Activated CD8-positive, alpha-beta memory T cell treated with anti-CD3 and anti-CD28 coated beads, Interleukin-2, amount 50 U/mL, for 1 hour (primary cell): ENCODE results near the gene DAAM1.

Source experiments
- DNase-seq: peaks from one replicate; pipeline ENCODE4 v3.0.0-alpha.2; 2020; ENCODE audit errors: extremely low read depth

Gene DAAM1

DNA sequence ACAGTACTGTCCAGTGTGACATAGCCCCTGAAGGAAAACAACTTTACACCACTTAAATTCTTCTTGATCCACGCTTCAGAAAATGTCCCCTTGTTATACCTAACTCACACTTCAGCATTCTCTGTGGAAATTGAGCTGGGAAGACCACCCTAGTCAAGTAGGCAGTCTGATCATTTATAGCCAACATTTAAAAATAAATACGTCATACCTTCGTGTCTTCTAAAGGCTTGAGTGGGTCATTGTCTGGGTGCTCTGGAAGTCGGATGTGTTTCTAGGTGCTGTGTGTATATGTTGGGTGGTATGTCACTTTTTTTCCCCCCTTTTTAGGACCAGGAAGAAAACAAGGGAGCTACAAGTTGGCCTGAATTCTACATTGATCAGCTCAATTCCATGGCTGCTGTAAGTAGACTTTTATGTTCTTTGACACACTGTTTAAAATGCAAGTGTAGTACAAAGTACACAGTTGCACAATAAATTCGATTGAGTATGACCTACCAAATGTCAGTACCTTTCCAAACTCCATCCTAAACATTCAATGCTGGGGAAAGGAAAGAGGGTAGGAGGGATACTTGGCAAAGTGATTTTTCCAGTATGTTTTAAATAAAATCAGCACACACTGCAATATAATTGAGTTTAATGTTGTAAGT is 126.6 kb downstream of the DAAM1 start:
- DNase-seq = no peak

DNA sequence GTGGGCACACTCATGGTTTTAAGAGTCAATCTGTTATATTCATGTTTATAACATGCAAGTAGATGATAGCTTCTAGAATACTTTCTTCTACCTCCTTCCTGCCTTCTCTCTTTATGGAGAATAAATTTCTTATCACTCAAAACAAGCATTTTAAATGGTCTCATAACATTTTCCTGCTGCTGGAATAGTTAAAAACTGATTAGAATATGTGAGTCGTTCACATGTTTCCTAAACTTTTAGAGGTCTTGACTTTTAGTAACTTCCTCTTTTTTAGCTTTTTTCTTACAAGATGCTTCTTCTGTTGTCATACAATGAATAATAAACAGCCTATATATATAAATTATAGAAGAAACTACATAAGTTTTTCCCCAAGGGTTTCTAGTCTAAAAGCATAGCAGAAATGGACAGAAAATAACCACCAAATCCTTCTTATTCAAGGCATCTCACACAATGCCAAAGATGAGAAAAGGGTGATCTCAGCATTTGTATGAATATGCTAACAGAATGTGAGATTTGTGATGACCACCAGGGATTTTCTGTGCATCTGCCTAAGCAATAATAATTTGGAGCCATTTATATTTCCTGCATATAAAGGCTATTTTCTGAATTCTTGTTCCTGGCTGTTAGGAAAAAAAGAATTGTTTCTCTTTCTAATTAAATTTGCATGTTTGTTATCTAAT is 127.8 kb downstream of the DAAM1 start:
- DNase-seq = no peak

DNA sequence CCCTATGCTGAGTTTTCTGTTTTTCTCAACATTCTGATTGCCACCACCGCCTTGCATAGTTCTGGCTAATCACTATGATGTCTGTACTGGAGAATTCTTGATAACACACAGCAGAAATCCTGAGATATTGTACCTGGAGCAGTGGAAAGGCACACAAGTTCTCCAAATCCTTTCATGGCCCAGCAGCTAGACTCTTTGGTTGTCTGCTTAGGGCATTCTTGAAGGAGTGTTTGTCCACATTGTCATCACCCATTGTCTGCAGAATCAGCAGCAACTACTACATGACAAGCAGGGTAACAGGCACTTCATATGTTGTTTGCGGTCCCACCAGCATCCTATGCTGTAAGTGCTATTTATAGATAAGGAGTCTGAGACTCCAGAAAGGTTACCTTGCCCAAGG is 128.9 kb downstream of the DAAM1 start:
- DNase-seq = no peak

DNA sequence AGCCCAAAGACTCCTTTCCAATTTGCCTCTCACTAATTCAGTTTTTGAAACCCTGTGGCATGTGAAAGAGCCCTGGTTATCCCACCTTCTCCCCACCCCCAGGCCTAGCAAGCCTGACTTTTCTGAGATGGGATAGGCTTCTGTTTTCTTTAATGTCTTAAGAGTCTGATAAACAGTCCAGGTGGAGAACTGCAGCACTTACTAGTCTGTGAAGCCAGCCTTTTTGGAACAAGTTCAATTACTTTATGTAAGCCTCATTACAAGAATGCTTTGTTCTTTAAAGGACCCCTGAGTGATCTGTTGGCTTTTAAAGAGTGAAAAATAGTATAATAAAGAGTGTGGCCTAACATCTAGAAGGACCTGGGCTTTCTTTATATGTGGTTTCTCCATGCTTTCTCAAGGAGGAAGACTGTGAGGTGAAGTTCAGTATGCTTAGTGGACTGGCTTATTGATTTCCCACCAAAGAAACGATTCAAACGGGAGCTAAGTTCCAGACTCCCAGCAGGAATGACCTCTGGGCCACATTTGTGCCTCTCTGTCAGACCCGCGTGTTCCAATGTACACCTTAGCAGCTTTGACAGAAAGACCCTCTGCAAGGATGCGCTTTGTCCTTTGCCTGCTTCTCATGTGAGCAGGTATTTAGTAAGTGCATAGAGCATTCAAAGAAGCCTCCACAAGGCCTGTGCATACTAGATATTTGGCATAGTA is 129.5 kb downstream of the DAAM1 start:
- DNase-seq = no peak

DNA sequence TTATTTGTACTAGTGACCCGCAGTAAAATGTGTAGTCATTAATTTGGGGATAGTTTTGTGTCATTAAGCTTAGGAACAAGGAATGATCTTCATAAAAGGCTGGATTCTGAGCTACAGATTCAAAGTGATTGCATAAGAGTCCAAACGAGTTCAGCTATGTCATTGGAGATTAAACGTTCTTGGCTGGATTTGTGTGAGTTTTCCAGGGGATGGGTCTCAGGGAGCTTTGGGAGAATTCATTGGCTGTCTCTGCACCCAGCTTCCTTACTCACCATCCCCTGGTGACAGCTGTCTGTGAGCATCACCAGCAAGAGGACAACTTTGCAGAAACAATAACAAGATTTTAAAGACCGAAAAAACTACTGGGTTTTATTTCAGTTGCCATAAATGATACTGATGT is 130.4 kb downstream of the DAAM1 start:
- no peak for DNase-seq

DNA sequence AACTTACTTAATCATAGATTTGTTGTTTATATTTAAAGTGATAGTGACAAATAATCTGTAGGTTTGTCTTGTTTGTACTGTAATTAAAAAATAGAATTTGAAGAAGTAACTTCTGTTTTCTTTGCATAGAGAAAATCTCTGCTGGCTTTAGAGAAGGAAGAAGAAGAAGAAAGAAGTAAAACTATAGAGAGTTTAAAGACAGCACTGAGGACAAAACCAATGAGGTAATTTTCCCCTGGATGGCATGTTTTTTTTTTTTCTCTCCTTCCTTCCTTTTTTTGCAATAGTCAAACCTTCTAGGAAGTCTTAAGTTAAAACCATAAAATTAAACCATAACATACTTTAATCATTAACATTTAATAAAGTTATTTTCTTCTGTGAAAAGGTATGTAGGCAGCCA is 131.9 kb downstream of the DAAM1 start:
- no peak for DNase-seq

DNA sequence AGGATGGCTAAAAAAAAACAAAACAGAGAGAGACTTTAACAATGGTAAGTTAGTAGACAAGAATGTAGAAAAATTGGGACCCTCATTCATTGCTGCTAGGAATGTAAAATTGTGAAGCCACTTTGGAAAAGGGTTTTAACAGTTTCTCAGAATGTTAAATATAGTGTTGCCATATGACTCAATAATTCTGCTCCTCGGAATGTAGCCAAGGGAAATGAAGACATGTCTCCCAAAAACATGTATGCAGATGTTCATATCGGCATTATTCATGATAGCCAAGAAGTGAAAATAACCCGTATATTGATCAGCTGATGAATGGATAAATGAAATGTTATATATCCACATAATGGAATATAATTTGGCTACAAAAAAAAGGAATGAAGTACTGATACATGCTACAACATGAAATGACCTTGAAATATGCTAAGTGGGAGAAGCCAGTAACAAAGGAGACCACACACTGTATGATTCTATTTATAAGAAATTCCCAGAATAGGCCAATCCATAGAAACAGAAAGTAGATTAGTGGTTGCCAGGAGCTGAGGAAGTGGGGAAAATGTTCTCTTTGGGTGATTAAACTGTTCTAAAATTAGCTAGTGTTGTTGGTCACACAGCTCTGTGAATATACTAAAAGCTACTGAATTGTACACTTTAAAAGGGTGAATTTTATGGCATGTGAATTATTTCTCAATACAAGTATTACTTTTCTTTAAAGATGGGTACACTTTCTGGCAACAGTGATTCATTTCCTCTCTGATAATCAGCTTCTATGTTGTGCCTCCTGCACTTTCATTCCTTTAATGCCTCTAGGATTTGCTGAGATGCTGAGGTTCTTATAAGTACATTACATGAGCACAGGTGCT is 132.5 kb downstream of the DAAM1 start:
- DNase-seq = no peak

DNA sequence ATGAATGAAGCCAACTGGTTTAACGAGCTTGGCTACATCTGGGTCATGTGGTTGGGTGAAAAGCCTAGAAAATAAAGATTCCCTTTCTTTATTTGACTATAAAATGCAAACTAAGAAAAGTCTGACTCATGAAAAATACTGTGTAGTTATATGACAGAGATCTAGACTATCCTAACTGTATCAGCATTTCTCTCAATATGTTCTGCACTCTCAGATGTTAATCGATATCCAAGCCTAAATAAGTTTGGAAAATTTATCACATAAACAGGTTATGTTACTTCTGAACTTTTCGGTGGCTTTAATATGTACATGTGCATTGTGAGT is 133.1 kb downstream of the DAAM1 start:
- no peak for DNase-seq

DNA sequence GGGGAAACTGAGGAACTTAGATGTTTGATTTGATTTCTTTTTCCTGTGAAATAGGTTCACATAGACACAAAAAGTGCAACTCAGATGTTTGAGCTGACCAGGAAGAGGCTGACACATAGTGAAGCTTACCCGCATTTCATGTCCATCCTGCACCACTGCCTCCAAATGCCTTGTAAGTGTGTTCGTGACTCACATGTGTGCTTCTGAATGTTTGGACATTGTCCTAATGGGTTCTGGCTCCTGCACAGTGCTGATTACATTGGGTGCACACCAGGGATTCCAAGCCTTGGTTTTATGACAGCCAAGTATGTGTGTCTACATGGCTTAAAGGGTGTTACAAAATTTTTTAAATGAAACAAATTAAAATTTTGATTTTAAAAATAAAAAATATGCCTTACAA is 137.4 kb downstream of the DAAM1 start:
- no peak for DNase-seq

DNA sequence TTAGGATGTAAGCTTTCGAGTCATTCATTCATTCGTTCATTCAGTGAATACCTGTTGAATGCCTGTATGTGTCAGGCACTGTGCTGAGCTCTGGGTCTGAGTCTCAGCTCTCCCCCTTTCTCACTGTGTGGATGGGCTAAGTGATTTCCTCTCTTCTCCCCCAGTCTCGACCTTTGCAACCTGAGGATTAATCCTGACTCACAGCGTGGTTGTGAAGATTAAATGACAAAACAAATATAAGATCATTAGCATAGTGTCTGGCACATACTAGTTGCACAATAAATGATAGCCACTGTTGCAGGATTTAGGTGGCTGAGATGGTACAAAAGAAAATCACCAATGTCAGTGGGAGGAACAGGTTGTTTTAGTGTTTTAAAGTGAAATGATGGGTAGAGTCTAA is 140.0 kb downstream of the DAAM1 start:
- no peak for DNase-seq

DNA sequence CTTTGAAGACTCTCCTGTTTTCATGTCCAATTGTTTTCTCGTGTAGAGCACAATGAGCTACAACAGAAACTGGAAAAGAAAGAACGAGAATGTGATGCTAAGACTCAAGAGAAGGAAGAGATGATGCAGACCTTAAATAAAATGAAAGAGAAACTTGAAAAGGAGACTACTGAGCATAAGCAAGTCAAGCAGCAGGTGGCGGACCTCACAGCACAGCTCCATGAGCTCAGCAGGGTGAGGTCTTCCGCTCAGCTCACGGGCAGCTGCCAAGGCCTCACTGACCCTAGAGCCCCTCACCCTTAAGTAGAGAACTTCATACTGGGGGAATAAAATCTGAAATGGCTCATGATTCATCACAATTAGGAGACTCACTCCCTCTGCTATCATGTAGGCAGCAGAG is 142.0 kb downstream of the DAAM1 start:
- no peak for DNase-seq

DNA sequence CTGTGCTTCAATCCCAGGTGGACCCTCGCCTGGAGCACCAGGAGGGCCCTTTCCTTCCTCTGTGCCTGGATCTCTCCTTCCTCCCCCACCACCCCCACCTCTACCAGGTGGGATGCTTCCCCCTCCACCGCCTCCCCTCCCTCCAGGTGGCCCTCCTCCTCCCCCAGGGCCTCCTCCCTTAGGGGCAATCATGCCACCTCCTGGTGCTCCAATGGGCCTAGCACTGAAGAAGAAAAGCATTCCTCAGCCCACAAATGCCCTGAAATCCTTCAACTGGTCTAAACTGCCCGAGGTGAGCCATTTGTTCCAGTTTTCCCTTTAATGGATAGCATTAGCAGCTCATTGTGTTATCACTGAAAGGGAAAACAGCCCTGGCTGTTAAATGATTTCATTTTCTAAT is 142.8 kb downstream of the DAAM1 start:
- DNase-seq = no peak

DNA sequence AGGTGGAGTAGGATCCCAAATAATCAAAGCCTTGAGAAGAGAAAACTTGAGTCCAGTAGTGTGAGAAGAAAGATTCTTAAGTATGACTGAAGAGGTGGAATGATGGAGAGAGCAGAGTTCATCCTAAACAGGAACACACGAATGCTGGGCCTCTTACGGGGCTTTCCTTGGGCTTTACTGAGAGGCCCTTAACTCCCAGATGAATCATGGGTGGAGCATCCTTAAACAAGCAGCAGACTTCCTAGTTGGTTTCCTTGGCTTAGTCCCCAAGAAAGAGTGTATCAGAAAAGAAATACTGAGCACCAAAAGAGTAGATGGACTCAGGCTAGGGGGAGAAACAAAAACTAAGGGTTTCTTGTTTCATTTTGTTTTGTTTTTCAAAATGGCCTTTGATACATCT is 144.3 kb downstream of the DAAM1 start:
- no peak for DNase-seq

DNA sequence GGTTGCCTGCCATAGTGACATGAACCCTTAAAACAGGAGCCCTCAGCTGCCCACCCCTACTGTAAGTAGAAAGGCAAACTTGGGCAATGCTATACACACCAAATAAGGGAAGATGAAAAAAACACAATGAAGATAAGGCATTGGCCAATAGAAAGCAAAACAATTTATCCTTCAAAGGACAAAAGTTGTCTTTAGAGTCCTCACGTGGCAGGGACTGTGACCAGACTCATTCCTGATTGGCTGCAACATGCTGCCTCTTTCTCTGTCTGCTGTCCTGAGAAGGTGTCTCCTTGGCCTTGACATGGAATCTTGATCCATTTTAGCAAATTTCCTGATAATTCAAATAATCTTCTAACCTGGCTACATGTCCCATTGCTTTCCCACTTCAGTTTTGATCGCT is 144.8 kb downstream of the DAAM1 start:
- DNase-seq = no peak

DNA sequence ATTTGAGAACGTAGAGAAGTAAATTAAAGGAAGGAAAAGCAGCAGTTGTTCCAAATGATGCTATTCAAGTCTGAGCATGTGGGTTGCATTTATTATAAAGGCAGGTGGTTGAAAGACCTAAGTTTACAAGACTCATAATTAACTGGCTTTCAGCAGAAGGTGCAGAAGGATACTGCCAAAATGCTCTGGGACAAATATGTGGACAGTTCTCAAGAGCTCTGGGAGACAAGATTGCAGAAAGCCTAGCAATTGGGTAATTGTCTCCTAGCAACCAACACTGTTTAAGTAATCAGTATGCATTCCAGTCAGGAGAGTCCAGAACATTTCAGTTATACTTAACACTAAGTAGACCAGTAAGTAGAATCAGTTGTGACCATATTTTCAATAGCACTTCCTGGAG is 145.2 kb downstream of the DAAM1 start:
- no peak for DNase-seq

DNA sequence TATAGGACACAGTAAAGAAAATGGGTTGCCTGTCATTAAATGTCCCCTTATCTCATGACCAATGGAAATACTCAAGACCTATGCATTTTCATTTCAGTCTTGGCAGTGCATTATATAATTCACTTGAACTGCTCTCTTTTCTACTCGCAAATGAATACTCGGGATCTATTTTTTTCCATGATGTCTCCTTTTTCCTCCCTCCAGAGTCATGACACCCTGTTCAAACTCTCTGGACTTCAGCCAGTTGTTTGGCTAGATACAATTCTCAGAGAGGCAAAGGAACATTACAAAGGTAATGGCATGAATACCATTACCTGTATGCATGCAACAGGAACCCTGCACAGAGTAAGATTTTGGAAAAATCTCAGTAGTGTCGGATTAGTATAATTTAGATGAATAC is 145.8 kb downstream of the DAAM1 start:
- no peak for DNase-seq

DNA sequence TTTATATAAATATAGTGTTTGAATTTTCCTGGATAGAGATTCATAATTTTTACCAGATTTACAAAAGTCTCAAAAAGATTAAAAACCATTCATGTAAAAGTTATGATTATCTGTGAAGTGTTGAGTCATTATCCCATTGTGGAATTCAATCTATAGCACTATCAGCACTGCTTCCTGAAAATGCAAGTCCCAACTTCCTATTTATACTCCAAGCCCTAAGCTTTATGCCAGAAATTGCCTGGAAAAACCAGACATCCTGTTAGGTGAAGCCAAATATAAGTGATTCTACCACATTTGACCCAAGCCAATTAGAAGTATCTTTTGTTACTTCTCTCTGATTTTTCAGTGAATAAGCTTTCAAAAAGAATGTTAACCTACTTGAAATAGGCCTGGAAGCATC is 147.6 kb downstream of the DAAM1 start:
- no peak for DNase-seq

DNA sequence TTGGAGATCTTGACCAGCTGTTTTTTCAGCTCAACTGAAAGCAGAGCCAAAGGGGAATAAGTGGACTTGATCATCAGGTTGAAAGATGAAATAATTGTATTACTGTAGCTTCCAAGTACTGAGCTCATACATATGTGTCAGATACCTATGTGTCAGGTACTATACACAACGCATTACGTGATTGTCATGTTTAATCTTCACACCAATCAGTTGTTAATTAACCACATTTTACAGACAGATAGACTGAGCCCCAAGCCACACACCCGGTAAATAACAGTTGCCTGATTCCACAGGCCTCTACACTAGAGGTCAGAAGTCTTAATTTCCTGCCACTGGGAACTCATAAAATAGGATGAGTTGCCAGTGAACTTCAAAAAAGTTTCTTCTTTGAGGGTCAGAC is 148.2 kb downstream of the DAAM1 start:
- DNase-seq = no peak

DNA sequence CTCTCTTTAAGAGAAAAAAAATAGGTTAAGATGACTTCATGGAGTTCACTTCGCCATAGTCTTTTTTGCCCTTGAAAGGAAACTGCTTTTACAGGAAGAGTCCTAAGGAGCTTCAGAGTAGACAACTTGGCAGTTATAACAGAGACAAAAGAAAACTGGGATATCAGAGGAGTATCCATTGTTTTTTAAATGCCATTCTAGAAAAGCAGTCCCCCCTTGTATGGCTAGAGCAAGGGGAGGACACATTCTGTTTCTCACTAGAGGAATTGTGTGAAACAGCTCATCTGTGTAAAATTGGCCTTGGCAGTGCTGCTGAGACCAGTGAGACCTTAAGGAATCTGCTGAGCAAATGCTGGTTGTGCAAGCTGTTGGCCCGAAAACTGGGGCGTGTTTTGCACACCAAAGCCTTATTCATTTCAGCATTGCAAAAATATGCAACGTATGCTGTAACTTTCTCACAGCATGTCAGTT is 148.7 kb downstream of the DAAM1 start:
- no peak for DNase-seq

DNA sequence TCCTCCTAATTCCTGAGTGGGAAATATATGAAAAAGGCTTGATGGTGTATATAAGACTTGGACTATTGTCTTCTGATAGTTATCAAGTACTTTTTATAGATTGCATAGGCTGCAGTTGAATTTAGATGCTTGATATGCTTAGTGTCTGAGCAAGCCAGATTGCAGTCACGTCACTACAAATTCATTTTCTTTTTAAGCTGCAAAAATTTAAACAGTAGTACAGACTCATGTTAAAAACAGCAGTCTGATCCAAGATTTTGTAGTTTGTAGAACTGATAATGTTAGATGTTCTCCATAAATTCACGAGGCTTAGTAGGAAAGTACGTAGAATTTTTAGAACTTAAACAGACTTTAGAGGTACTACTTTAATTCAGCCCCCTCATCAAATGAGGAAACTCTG is 150.3 kb downstream of the DAAM1 start:
- DNase-seq = no peak

DNA sequence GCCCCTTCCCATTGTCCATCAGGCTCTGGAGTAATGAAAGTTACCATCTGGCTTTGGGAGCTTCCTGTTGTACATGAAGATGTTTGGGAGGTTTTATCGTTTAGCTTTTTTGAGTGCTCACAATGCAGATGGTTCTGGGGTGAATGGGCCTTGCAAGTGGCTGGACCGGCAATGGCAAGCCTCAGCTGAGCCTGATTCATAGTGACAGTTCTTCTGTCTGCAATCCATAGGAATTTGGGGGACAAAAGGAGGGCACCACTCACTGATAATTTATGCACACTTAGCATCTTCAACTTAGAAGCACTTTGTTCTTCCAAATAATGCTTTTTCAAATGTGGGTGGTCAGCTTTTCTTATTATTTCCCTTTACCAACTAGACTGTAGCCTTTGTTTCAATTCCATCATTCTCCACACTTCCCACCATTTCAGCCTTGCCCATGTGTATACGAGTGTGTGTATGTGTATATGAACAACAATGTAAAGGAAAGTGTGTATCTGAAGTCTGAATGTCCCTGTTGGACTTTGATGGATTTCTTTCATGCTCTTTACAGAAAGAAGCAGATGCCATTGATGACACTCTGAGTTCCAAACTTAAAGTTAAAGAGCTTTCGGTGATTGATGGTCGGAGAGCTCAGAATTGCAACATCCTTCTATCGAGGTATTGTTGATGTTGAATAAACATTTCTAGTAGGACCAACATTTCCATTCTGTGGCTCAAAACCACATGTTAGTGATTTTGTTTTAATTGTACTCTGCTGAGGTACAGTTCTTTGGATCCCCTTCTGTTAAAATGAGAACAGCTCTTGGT is 151.3 kb downstream of the DAAM1 start:
- DNase-seq = no peak
